Mammary epithelial cell (primary cell): ENCODE results near the gene TRPC4AP.
"Not testable (repeated sequence)": the region's sequence is repeated elsewhere in the genome, so short reads cannot be mapped to it uniquely, and the experiment has no call there.

ENCODE experiments used
- CTCF ChIP-seq, 2 donors: IDR thresholded peaks in 1 of 2; conservative IDR thresholded peaks in 1 of 2; 2 replicates each; pipeline ENCODE4 v1.5.1; 2011 to 2012; ENCODE audit warnings: inconsistent platforms in 2 of 2, low read length in 2 of 2, mild to moderate bottlenecking in 2 of 2, control low read depth in 1 of 2, low read depth in 1 of 2; ENCODE audit not compliant: insufficient read depth in 1 of 2; ENCODE audit errors: extremely low read depth in 1 of 2
- EZH2 ChIP-seq: IDR thresholded peaks from 2 replicates; pipeline ENCODE4 v1.6.1; 2012; ENCODE audit warnings: low read length, inconsistent platforms, borderline replicate concordance

GRCh38 chr20:35112276-35112675, 19.7 kb upstream of the TRPC4AP start:
- not testable (repeated sequence) for TF ChIP-seq CTCF (conservative IDR thresholded peaks at IDR 0.05 in 1 of 2, IDR thresholded peaks at IDR 0.05 in 1 of 2; ENCODE audit: extremely low read depth in 1 of 2, insufficient read depth in 1 of 2, low read depth in 1 of 2, low read length in 2 of 2); EZH2
